OCI-LY1 (cell line): ENCODE measurements around the gene TXNIP.

ENCODE experiments used
- EZH2 ChIP-seq: fragments of 200-600 bp; sonication (generic), shearing (Covaris generic); IDR thresholded peaks from 2 replicates; pipeline ENCODE4 v1.8.0; 2017; ENCODE audit warnings: borderline replicate concordance, mixed run types, mild to moderate bottlenecking, antibody characterized with exemption, low read length, moderate library complexity, mixed read lengths
- TF ChIP-seq, protein P1 (sequence below): fragments of 200-600 bp; sonication (generic), shearing (Covaris generic); IDR thresholded peaks from 2 replicates; pipeline ENCODE4 v1.5.1; 2017; ENCODE audit warnings: mild to moderate bottlenecking, antibody characterized with exemption, low read length, moderate library complexity, mixed read lengths

GRCh38 chr1:146019231-146020057, 23.1 kb upstream of the TXNIP start:
- TF ChIP-seq, protein P1, sequence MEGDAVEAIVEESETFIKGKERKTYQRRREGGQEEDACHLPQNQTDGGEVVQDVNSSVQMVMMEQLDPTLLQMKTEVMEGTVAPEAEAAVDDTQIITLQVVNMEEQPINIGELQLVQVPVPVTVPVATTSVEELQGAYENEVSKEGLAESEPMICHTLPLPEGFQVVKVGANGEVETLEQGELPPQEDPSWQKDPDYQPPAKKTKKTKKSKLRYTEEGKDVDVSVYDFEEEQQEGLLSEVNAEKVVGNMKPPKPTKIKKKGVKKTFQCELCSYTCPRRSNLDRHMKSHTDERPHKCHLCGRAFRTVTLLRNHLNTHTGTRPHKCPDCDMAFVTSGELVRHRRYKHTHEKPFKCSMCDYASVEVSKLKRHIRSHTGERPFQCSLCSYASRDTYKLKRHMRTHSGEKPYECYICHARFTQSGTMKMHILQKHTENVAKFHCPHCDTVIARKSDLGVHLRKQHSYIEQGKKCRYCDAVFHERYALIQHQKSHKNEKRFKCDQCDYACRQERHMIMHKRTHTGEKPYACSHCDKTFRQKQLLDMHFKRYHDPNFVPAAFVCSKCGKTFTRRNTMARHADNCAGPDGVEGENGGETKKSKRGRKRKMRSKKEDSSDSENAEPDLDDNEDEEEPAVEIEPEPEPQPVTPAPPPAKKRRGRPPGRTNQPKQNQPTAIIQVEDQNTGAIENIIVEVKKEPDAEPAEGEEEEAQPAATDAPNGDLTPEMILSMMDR: no peak
- TF ChIP-seq EZH2: no peak
